GM10248 (cell line): ENCODE results near the gene RAB3B.

Source experiments
- CTCF ChIA-PET: fragments of 300-600 bp; sonication (Branson Sonifier 250); formaldehyde crosslinking; extraction: SDS; loops from one replicate; lab custom pipeline; 2021; ENCODE audit warnings: antibody characterized with exemption; lab: Yijun Ruan, JAX
- POLR2A ChIA-PET: fragments of 350-650 bp; sonication (Branson Sonifier 250); formaldehyde crosslinking; extraction: SDS; loops from one replicate; lab custom pipeline; 2020; ENCODE audit warnings: antibody characterized with exemption; lab: Yijun Ruan, JAX
- DNase-seq: peaks from one replicate; pipeline ENCODE4 v3.0.0; 2012; ENCODE audit errors: extremely low spot score
- TF ChIP-seq, protein P1 (sequence below): IDR thresholded peaks from 2 replicates; pipeline ENCODE4 v1.5.1; 2012; ENCODE audit warnings: mild to moderate bottlenecking, low read depth; ENCODE audit errors: extremely low read depth, missing control alignments, control extremely low read depth

The RAB3B gene

DNA sequence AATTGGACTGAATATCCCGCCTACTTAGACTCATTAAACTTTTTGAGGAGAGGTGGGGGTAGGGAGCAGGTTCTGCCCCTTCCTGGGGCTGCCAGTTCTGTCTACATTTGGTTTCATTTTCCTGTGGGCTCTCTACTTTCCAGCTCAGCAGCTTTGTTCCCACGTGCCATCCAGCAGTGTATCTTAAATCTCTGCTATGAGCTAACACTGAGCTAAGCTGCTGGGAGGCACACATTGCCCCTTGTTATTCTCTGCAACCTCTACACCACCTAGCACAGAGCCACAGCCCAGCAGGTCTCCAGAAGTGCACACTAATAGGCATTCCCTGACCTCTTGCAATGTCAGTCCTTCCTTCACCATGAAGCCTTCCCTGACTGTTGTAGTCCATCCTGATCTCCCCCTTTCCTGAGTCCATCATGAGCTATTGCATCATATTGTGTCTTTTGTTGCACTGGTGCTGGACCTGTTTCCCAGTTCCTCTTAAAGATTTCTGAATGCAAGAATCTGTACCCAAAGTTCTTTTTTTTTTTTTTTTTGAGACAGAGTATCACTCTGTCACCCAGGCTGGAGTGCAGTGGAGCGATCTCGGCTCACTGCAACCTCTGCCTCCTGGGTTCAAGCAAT, 83.3 kb downstream of the RAB3B start:
- no peak for DNase-seq
- CTCF ChIA-PET = interaction anchor here (1.4 to 2.7 kb wide), 2 partner anchors 10 to 18 kb away, joined by 3 to 17 read pairs; no protein-coding TSS in a partner anchor
- POLR2A ChIA-PET = no interaction called here
- TF ChIP-seq, protein P1, sequence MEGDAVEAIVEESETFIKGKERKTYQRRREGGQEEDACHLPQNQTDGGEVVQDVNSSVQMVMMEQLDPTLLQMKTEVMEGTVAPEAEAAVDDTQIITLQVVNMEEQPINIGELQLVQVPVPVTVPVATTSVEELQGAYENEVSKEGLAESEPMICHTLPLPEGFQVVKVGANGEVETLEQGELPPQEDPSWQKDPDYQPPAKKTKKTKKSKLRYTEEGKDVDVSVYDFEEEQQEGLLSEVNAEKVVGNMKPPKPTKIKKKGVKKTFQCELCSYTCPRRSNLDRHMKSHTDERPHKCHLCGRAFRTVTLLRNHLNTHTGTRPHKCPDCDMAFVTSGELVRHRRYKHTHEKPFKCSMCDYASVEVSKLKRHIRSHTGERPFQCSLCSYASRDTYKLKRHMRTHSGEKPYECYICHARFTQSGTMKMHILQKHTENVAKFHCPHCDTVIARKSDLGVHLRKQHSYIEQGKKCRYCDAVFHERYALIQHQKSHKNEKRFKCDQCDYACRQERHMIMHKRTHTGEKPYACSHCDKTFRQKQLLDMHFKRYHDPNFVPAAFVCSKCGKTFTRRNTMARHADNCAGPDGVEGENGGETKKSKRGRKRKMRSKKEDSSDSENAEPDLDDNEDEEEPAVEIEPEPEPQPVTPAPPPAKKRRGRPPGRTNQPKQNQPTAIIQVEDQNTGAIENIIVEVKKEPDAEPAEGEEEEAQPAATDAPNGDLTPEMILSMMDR = no peak

DNA sequence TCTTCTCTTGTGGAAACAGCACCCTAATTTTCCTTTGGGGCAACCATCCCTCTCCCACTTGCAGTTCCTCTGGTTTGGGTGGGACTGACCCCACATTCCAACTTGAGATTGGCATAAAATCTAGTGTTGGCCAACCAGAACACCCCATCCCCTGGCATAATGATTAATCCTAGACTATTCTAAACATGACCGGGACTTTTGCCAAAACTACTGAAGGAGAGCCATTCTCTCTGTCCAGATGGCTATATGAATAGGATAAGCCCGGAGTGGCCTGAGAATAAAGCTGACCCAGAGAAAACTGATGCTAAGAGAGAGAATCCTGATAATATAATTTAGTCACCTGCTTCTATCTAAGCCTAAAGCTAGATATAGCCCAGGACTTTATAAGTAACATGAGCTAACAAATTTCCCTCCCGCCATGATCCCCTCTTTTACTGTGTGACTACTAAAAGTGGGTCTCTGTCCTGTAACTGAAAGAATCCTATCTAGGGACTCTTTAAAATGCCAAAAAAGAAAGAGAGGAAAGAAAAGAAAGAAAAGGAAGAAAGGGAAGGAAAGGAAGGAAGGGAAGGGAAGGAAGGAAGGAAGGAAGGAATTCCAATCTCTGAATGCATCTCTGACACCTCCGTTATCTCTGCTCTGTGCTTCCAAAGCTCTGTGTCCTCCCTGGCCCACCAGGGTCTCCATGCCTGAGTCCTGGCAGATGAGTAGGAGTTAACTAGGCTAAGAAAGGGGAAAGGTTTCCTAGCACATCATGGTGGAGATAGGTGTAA, 84.0 kb downstream of the RAB3B start:
- POLR2A ChIA-PET = no interaction called here
- CTCF ChIA-PET = interaction anchor here (1.1 to 2.7 kb wide), 3 partner anchors 10 to 780 kb away, joined by 3 to 17 read pairs (median 3); no protein-coding TSS in a partner anchor
- no peak for DNase-seq
- TF ChIP-seq, protein P1 = no peak

DNA sequence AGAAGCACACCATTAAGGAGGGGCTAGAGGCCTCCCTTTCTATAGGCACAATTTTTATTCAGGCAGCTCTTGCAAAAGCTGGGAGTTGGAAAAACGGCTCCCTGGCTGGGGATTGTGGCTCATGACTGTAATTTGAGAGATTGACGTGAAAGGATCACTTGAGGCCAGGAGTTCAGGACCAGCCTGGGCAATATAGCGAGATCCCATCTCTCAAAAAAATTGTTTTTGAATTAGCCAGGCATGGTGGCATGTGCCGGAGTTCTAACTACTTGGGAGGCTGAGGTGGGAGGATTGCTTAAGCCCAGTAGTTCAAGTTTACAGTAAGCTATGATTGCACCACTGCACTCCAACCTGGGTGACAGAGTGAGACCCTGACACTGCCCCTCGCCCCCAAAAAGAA, 88.0 kb downstream of the RAB3B start:
- DNase-seq = no peak
- ChIA-PET CTCF (interaction anchor here (0.7 to 1.0 kb wide), 2 partner anchors 72 to 99 kb away, joined by 3 read pairs; no protein-coding TSS in a partner anchor), POLR2A (no interaction called here)
- TF ChIP-seq, protein P1 = no peak

GRCh38 chr1:51901151-51901550, 89.3 kb downstream of the RAB3B start:
- CTCF ChIA-PET = interaction anchor here (6.3 kb wide), 1 partner anchor 98 kb away, joined by 85 read pairs; no protein-coding TSS in a partner anchor
- POLR2A ChIA-PET = no interaction called here
- DNase-seq = no peak
- TF ChIP-seq, protein P1 = no peak

GRCh38 chr1:51899022-51899421, 91.5 kb downstream of the RAB3B start:
- TF ChIP-seq, protein P1 = no peak
- POLR2A ChIA-PET = no interaction called here
- no peak for DNase-seq
- CTCF ChIA-PET = interaction anchor here (0.9 to 6.3 kb wide), 5 partner anchors 12 to 108 kb away, joined by 3 to 85 read pairs (median 20); no protein-coding TSS in a partner anchor

GRCh38 chr1:51898090-51898734, 92.3 kb downstream of the RAB3B start:
- TF ChIP-seq, protein P1 = no peak
- POLR2A ChIA-PET = no interaction called here
- no peak for DNase-seq
- CTCF ChIA-PET = interaction anchor here (0.9 to 6.3 kb wide), 18 partner anchors 8 to 399 kb away, joined by 3 to 85 read pairs (median 7); no protein-coding TSS in a partner anchor
